ENCODE results near the gene TRIM36.

Gene TRIM36

GRCh38 chr5:115166744-115167393 is 2.8 kb downstream of the TRIM36 start:
- Histone ChIP-seq H3K27me3 (ENCODE audit: insufficient read depth, low read length) (peaks cover 76% of the 10 kb centered on the region), H3K27ac (ENCODE audit: low read depth, low read length) (no peak overlapping the region), H3K4me1 (ENCODE audit: control insufficient read depth, insufficient read depth, low read length, unreplicated experiment) (no peaks in the 10 kb centered on the region), H3K4me3 (ENCODE audit: low read depth, low read length) (no peak overlapping the region), H3K36me3 (ENCODE audit: insufficient read depth, low read length) (no peaks in the 10 kb centered on the region), H2AFZ (ENCODE audit: low read length, unreplicated experiment) (no peak overlapping the region), H3K79me2 (ENCODE audit: control insufficient read depth, insufficient read depth, low read length, unreplicated experiment) (no peaks in the 10 kb centered on the region)

- Histone ChIP-seq H3K27me3 (ENCODE audit: insufficient read depth, low read length) (peaks cover 74% of the 10 kb centered on the region), H3K79me2 (ENCODE audit: control insufficient read depth, insufficient read depth, low read length, unreplicated experiment) (no peaks in the 10 kb centered on the region)
These were observed 3.9 kb downstream of the TRIM36 start for GRCh38 chr5:115165790-115166189.

GRCh38 chr5:115160975-115161475 is 8.7 kb downstream of the TRIM36 start:
- Histone ChIP-seq H2AFZ (ENCODE audit: low read length, unreplicated experiment) (no peak overlapping the region), H3K4me1 (ENCODE audit: control insufficient read depth, insufficient read depth, low read length, unreplicated experiment) (no peaks in the 10 kb centered on the region), H3K79me2 (ENCODE audit: control insufficient read depth, insufficient read depth, low read length, unreplicated experiment) (no peaks in the 10 kb centered on the region), H3K27me3 (ENCODE audit: insufficient read depth, low read length) (peaks cover 60% of the 10 kb centered on the region), H3K4me3 (ENCODE audit: low read depth, low read length) (no peak overlapping the region), H3K36me3 (ENCODE audit: insufficient read depth, low read length) (no peaks in the 10 kb centered on the region), H3K27ac (ENCODE audit: low read depth, low read length) (no peak overlapping the region)

More at GRCh38 chr5:115165790-115166189, 3.9 kb downstream of the TRIM36 start:
- Histone ChIP-seq H3K36me3 (ENCODE audit: insufficient read depth, low read length) (no peaks in the 10 kb centered on the region), H3K27ac (ENCODE audit: low read depth, low read length) (no peak overlapping the region), H2AFZ (ENCODE audit: low read length, unreplicated experiment) (no peak overlapping the region), H3K4me1 (ENCODE audit: control insufficient read depth, insufficient read depth, low read length, unreplicated experiment) (no peaks in the 10 kb centered on the region), H3K4me3 (ENCODE audit: low read depth, low read length) (no peak overlapping the region)

GRCh38 chr5:115151208-115151805 is 18.4 kb downstream of the TRIM36 start:
- H3K79me2 ChIP-seq (ENCODE audit: control insufficient read depth, insufficient read depth, low read length, unreplicated experiment), result no peaks in the 10 kb centered on the region
- no peaks in the 10 kb centered on the region for H3K36me3 ChIP-seq (ENCODE audit: insufficient read depth, low read length)
- H3K27me3 ChIP-seq (ENCODE audit: insufficient read depth, low read length), result peaks cover 7% of the 10 kb centered on the region
- no peak overlapping the region for H2AFZ ChIP-seq (ENCODE audit: low read length, unreplicated experiment)
- H3K27ac ChIP-seq (ENCODE audit: low read depth, low read length), result no peak overlapping the region
- no peak overlapping the region for H3K4me3 ChIP-seq (ENCODE audit: low read depth, low read length)
- no peaks in the 10 kb centered on the region for H3K4me1 ChIP-seq (ENCODE audit: control insufficient read depth, insufficient read depth, low read length, unreplicated experiment)

GRCh38 chr5:115150512-115150911 is 19.2 kb downstream of the TRIM36 start:
- H3K27ac ChIP-seq (ENCODE audit: low read depth, low read length), result no peak overlapping the region
- H3K4me1 ChIP-seq (ENCODE audit: control insufficient read depth, insufficient read depth, low read length, unreplicated experiment), result no peaks in the 10 kb centered on the region
- H3K4me3 ChIP-seq (ENCODE audit: low read depth, low read length), result no peak overlapping the region
- peaks cover 3% of the 10 kb centered on the region; the same call in 1 of the 2 replicates for H3K27me3 ChIP-seq (ENCODE audit: insufficient read depth, low read length)
- H3K36me3 ChIP-seq (ENCODE audit: insufficient read depth, low read length), result no peaks in the 10 kb centered on the region
- H3K79me2 ChIP-seq (ENCODE audit: control insufficient read depth, insufficient read depth, low read length, unreplicated experiment), result no peaks in the 10 kb centered on the region
- H2AFZ ChIP-seq (ENCODE audit: low read length, unreplicated experiment), result no peak overlapping the region

- H3K27ac ChIP-seq (ENCODE audit: low read depth, low read length), result no peak overlapping the region
- H3K4me3 ChIP-seq (ENCODE audit: low read depth, low read length), result no peak overlapping the region
- no peak overlapping the region for H2AFZ ChIP-seq (ENCODE audit: low read length, unreplicated experiment)
- no peaks in the 10 kb centered on the region for H3K79me2 ChIP-seq (ENCODE audit: control insufficient read depth, insufficient read depth, low read length, unreplicated experiment)
- H3K36me3 ChIP-seq (ENCODE audit: insufficient read depth, low read length), result no peaks in the 10 kb centered on the region
- H3K4me1 ChIP-seq (ENCODE audit: control insufficient read depth, insufficient read depth, low read length, unreplicated experiment), result no peaks in the 10 kb centered on the region
- H3K27me3 ChIP-seq (ENCODE audit: insufficient read depth, low read length), result no peaks in the 10 kb centered on the region
These were observed 22.7 kb downstream of the TRIM36 start for GRCh38 chr5:115147052-115147451.

- Histone ChIP-seq H3K27me3 (ENCODE audit: insufficient read depth, low read length) (no peaks in the 10 kb centered on the region), H2AFZ (ENCODE audit: low read length, unreplicated experiment) (no peak overlapping the region), H3K36me3 (ENCODE audit: insufficient read depth, low read length) (no peaks in the 10 kb centered on the region), H3K4me3 (ENCODE audit: low read depth, low read length) (no peak overlapping the region), H3K4me1 (ENCODE audit: control insufficient read depth, insufficient read depth, low read length, unreplicated experiment) (no peaks in the 10 kb centered on the region), H3K27ac (ENCODE audit: low read depth, low read length) (no peak overlapping the region), H3K79me2 (ENCODE audit: control insufficient read depth, insufficient read depth, low read length, unreplicated experiment) (no peaks in the 10 kb centered on the region)
These were observed 33.4 kb downstream of the TRIM36 start for GRCh38 chr5:115136294-115136693.

GRCh38 chr5:115132465-115132864 is 37.2 kb downstream of the TRIM36 start:
- H3K4me3 ChIP-seq (ENCODE audit: low read depth, low read length), result no peak overlapping the region
- no peaks in the 10 kb centered on the region for H3K4me1 ChIP-seq (ENCODE audit: control insufficient read depth, insufficient read depth, low read length, unreplicated experiment)
- H3K36me3 ChIP-seq (ENCODE audit: insufficient read depth, low read length), result no peaks in the 10 kb centered on the region
- H3K79me2 ChIP-seq (ENCODE audit: control insufficient read depth, insufficient read depth, low read length, unreplicated experiment), result no peaks in the 10 kb centered on the region
- H3K27me3 ChIP-seq (ENCODE audit: insufficient read depth, low read length), result no peaks in the 10 kb centered on the region
- peak overlapping the region; percentile 89 for H2AFZ ChIP-seq (ENCODE audit: low read length, unreplicated experiment)
- H3K27ac ChIP-seq (ENCODE audit: low read depth, low read length), result no peak overlapping the region

GRCh38 chr5:115126303-115126702 is 43.4 kb downstream of the TRIM36 start:
- Histone ChIP-seq H2AFZ (ENCODE audit: low read length, unreplicated experiment) (no peak overlapping the region), H3K27ac (ENCODE audit: low read depth, low read length) (no peak overlapping the region), H3K4me3 (ENCODE audit: low read depth, low read length) (no peak overlapping the region), H3K36me3 (ENCODE audit: insufficient read depth, low read length) (no peaks in the 10 kb centered on the region), H3K79me2 (ENCODE audit: control insufficient read depth, insufficient read depth, low read length, unreplicated experiment) (no peaks in the 10 kb centered on the region), H3K27me3 (ENCODE audit: insufficient read depth, low read length) (no peaks in the 10 kb centered on the region), H3K4me1 (ENCODE audit: control insufficient read depth, insufficient read depth, low read length, unreplicated experiment) (no peaks in the 10 kb centered on the region)

- no peak overlapping the region for H3K4me3 ChIP-seq (ENCODE audit: low read depth, low read length)
- no peak overlapping the region for H3K27ac ChIP-seq (ENCODE audit: low read depth, low read length)
- H3K79me2 ChIP-seq (ENCODE audit: control insufficient read depth, insufficient read depth, low read length, unreplicated experiment), result no peaks in the 10 kb centered on the region
- H2AFZ ChIP-seq (ENCODE audit: low read length, unreplicated experiment), result no peak overlapping the region
- H3K4me1 ChIP-seq (ENCODE audit: control insufficient read depth, insufficient read depth, low read length, unreplicated experiment), result no peaks in the 10 kb centered on the region
- no peaks in the 10 kb centered on the region for H3K36me3 ChIP-seq (ENCODE audit: insufficient read depth, low read length)
- H3K27me3 ChIP-seq (ENCODE audit: insufficient read depth, low read length), result no peaks in the 10 kb centered on the region
These were observed 45.0 kb downstream of the TRIM36 start for GRCh38 chr5:115124741-115125140.

- Histone ChIP-seq H3K27ac (ENCODE audit: low read depth, low read length) (no peak overlapping the region), H3K27me3 (ENCODE audit: insufficient read depth, low read length) (peaks cover 54% of the 10 kb centered on the region), H3K4me3 (ENCODE audit: low read depth, low read length) (no peak overlapping the region), H3K79me2 (ENCODE audit: control insufficient read depth, insufficient read depth, low read length, unreplicated experiment) (no peaks in the 10 kb centered on the region), H3K4me1 (ENCODE audit: control insufficient read depth, insufficient read depth, low read length, unreplicated experiment) (no peaks in the 10 kb centered on the region), H2AFZ (ENCODE audit: low read length, unreplicated experiment) (no peak overlapping the region), H3K36me3 (ENCODE audit: insufficient read depth, low read length) (no peaks in the 10 kb centered on the region)
These were observed 53.7 kb downstream of the TRIM36 start for GRCh38 chr5:115116001-115116400.
